GM19043 (cell line): ENCODE results near the gene PI4KA.
"Not testable (repeated sequence)": the region's sequence is repeated elsewhere in the genome, so short reads cannot be mapped to it uniquely, and the experiment has no call there.

Experiments
- ATAC-seq: cut with Tn5 transposase; IDR thresholded peaks from one replicate; pipeline ENCODE4 v1.9.1; 2021; ENCODE audit warnings: low read depth; ENCODE audit not compliant: unreplicated experiment

Gene PI4KA

GRCh38 chr22:20702175-20702545, 156.5 kb downstream of the PI4KA start:
- ATAC-seq = not testable (repeated sequence)

- ATAC-seq = not testable (repeated sequence)
Observed at GRCh38 chr22:20701680-20702136, 156.9 kb downstream of the PI4KA start.

GRCh38 chr22:20700347-20700746, 158.3 kb downstream of the PI4KA start:
- ATAC-seq = not testable (repeated sequence)

GRCh38 chr22:20699856-20700255, 158.8 kb downstream of the PI4KA start:
- not testable (repeated sequence) for ATAC-seq

- ATAC-seq = not testable (repeated sequence)
Observed at GRCh38 chr22:20697481-20698113, 161.0 kb downstream of the PI4KA start.

- ATAC-seq = not testable (repeated sequence)
Observed at GRCh38 chr22:20696056-20696455, 162.6 kb downstream of the PI4KA start.

GRCh38 chr22:20695205-20695604, 163.4 kb downstream of the PI4KA start:
- ATAC-seq = not testable (repeated sequence)

GRCh38 chr22:20694256-20694655, 164.4 kb downstream of the PI4KA start:
- not testable (repeated sequence) for ATAC-seq

GRCh38 chr22:20692926-20693325, 165.7 kb downstream of the PI4KA start:
- not testable (repeated sequence) for ATAC-seq

GRCh38 chr22:20690586-20691317, 167.9 kb downstream of the PI4KA start:
- ATAC-seq = not testable (repeated sequence)

- not testable (repeated sequence) for ATAC-seq
Observed at GRCh38 chr22:20687356-20688172, 171.0 kb downstream of the PI4KA start.

- not testable (repeated sequence) for ATAC-seq
Observed at GRCh38 chr22:20685764-20686163, 172.8 kb downstream of the PI4KA start.

GRCh38 chr22:20678792-20679435, 179.7 kb downstream of the PI4KA start:
- ATAC-seq = not testable (repeated sequence)

- ATAC-seq = no peak
Observed at GRCh38 chr22:20677684-20678242, 180.8 kb downstream of the PI4KA start.

- ATAC-seq = not testable (repeated sequence)
Observed at GRCh38 chr22:20675613-20676012, 183.0 kb downstream of the PI4KA start.

- ATAC-seq = no peak
Observed at GRCh38 chr22:20674998-20675397, 183.6 kb downstream of the PI4KA start.

GRCh38 chr22:20673295-20674195, 185.1 kb downstream of the PI4KA start:
- ATAC-seq = no peak

- no peak for ATAC-seq
Observed at GRCh38 chr22:20672732-20673131, 185.9 kb downstream of the PI4KA start.

- no peak for ATAC-seq
Observed at GRCh38 chr22:20672082-20672424, 186.6 kb downstream of the PI4KA start.
